OCI-M2 (cell line): ENCODE data around the gene ZNF331.

ENCODE experiments used
- DNase-seq: peaks from one replicate; lab custom pipeline; 2025; ENCODE audit not compliant: unreplicated experiment; lab: John Stamatoyannopoulos, UW

Gene ZNF331

GRCh38 chr19:53626486-53626885 is 88.5 kb downstream of the ZNF331 start:
- DNase-seq = no peak

- no peak for DNase-seq
These were observed 89.0 kb downstream of the ZNF331 start for GRCh38 chr19:53626976-53627375.
